ENCODE data around the gene KRT77.
A peak's percentile ranks its signal among the peaks of the same experiment; 100 is the strongest.

The KRT77 gene

GRCh38 chr12:52739963-52740362, 36.6 kb upstream of the KRT77 start:
- H2BK15ac ChIP-seq (ENCODE audit: low read depth, poor library complexity, severe bottlenecking), result no peak overlapping the region
- H3K23ac ChIP-seq (ENCODE audit: low read length in 2 of 2), result no peak overlapping the region
- H3K14ac ChIP-seq (ENCODE audit: low read length in 2 of 2), result no peak overlapping the region
- H3K4me1 ChIP-seq (ENCODE audit: control insufficient read depth, insufficient read depth, low read depth, low read length), result no peaks in the 10 kb centered on the region
- H2BK12ac ChIP-seq (ENCODE audit: low read length in 2 of 2), result no peak overlapping the region
- no peaks in the 10 kb centered on the region for H3K9me3 ChIP-seq (ENCODE audit: control insufficient read depth, low read length)
- no peak overlapping the region for H3K4ac ChIP-seq (ENCODE audit: low read depth in 1 of 2, low read length in 2 of 2)
- H2AFZ ChIP-seq (ENCODE audit: low read depth, low read length), result no peak overlapping the region
- DNase-seq, result no peak
- H3K36me3 ChIP-seq (ENCODE audit: control insufficient read depth in 1 of 2, insufficient read depth in 2 of 2, low read depth in 1 of 2, low read length in 2 of 2), result no peaks in the 10 kb centered on the region
- H2BK5ac ChIP-seq (ENCODE audit: low read depth, low read length, poor library complexity, severe bottlenecking), result no peak overlapping the region
- no peak overlapping the region for H3K27ac ChIP-seq (ENCODE audit: low read length, poor library complexity, severe bottlenecking)
- H4K8ac ChIP-seq (ENCODE audit: low read length), result no peak overlapping the region
- H3K27me3 ChIP-seq (ENCODE audit: control insufficient read depth in 1 of 2, insufficient read depth in 1 of 2, low read length in 2 of 2), result peaks cover 4 to 49% of the 10 kb centered on the region in 2 experiments
- H3K18ac ChIP-seq (ENCODE audit: low read depth in 1 of 2, low read length in 2 of 2), result no peak overlapping the region
- no peak overlapping the region for H3K4me3 ChIP-seq (ENCODE audit: insufficient read depth in 1 of 2, low read depth in 1 of 2, low read length in 2 of 2)
- no peak overlapping the region for H3K9ac ChIP-seq (ENCODE audit: low read length)
- no peak overlapping the region for H2AK5ac ChIP-seq (ENCODE audit: low read length, severe bottlenecking)
- H3K4me2 ChIP-seq (ENCODE audit: low read length, poor library complexity, severe bottlenecking), result no peak overlapping the region
- no peak overlapping the region for H2BK120ac ChIP-seq (ENCODE audit: low read depth, low read length)
- H3K79me1 ChIP-seq (replicated peaks; ENCODE audit: low read length, poor library complexity, severe bottlenecking), result no peaks in the 10 kb centered on the region
- no peak overlapping the region for H4K91ac ChIP-seq (ENCODE audit: low read length)

- H2BK15ac ChIP-seq (ENCODE audit: low read depth, poor library complexity, severe bottlenecking), result no peak overlapping the region
- H4K8ac ChIP-seq (ENCODE audit: low read length), result no peak overlapping the region
- no peak overlapping the region for H3K4me2 ChIP-seq (ENCODE audit: low read length, poor library complexity, severe bottlenecking)
- H3K27ac ChIP-seq (ENCODE audit: low read length, poor library complexity, severe bottlenecking), result no peak overlapping the region
- no peak overlapping the region for H3K4me3 ChIP-seq (ENCODE audit: insufficient read depth in 1 of 2, low read depth in 1 of 2, low read length in 2 of 2)
- no peak overlapping the region for H2AFZ ChIP-seq (ENCODE audit: low read depth, low read length)
- H3K9ac ChIP-seq (ENCODE audit: low read length), result no peak overlapping the region
- no peaks in the 10 kb centered on the region for H3K36me3 ChIP-seq (ENCODE audit: control insufficient read depth in 1 of 2, insufficient read depth in 2 of 2, low read depth in 1 of 2, low read length in 2 of 2)
- DNase-seq, result no peak
- no peaks in the 10 kb centered on the region for H3K79me1 ChIP-seq (replicated peaks; ENCODE audit: low read length, poor library complexity, severe bottlenecking)
- H3K18ac ChIP-seq (ENCODE audit: low read depth in 1 of 2, low read length in 2 of 2), result no peak overlapping the region
- H2BK5ac ChIP-seq (ENCODE audit: low read depth, low read length, poor library complexity, severe bottlenecking), result no peak overlapping the region
- no peak overlapping the region for H2BK120ac ChIP-seq (ENCODE audit: low read depth, low read length)
- peaks cover 4% of the 10 kb centered on the region for H3K9me3 ChIP-seq (ENCODE audit: control insufficient read depth, low read length)
- H2AK5ac ChIP-seq (ENCODE audit: low read length, severe bottlenecking), result no peak overlapping the region
- no peaks in the 10 kb centered on the region for H3K4me1 ChIP-seq (ENCODE audit: control insufficient read depth, insufficient read depth, low read depth, low read length)
- H4K91ac ChIP-seq (ENCODE audit: low read length), result no peak overlapping the region
- no peak overlapping the region for H2BK12ac ChIP-seq (ENCODE audit: low read length in 2 of 2)
- no peak overlapping the region for H3K23ac ChIP-seq (ENCODE audit: low read length in 2 of 2)
- WGBS, result 47% methylated on average over 5 of the region's 5 CpGs
- no peak overlapping the region for H3K4ac ChIP-seq (ENCODE audit: low read depth in 1 of 2, low read length in 2 of 2)
- peaks cover 13 to 54% of the 10 kb centered on the region in 2 experiments for H3K27me3 ChIP-seq (ENCODE audit: control insufficient read depth in 1 of 2, insufficient read depth in 1 of 2, low read length in 2 of 2)
- no peak overlapping the region for H3K14ac ChIP-seq (ENCODE audit: low read length in 2 of 2)
Observed at GRCh38 chr12:52735816-52736632, 32.7 kb upstream of the KRT77 start.

GRCh38 chr12:52735106-52735505, 31.8 kb upstream of the KRT77 start:
- Histone ChIP-seq H4K91ac (ENCODE audit: low read length) (no peak overlapping the region), H3K9me3 (ENCODE audit: control insufficient read depth, low read length) (peaks cover 4% of the 10 kb centered on the region), H2BK15ac (ENCODE audit: low read depth, poor library complexity, severe bottlenecking) (no peak overlapping the region), H3K4me2 (ENCODE audit: low read length, poor library complexity, severe bottlenecking) (no peak overlapping the region), H3K27me3 (ENCODE audit: control insufficient read depth in 1 of 2, insufficient read depth in 1 of 2, low read length in 2 of 2) (peaks cover 16 to 58% of the 10 kb centered on the region in 2 experiments), H2AFZ (ENCODE audit: low read depth, low read length) (peak overlapping the region; percentile 8), H4K8ac (ENCODE audit: low read length) (no peak overlapping the region), H3K18ac (ENCODE audit: low read depth in 1 of 2, low read length in 2 of 2) (no peak overlapping the region), H3K36me3 (ENCODE audit: control insufficient read depth in 1 of 2, insufficient read depth in 2 of 2, low read depth in 1 of 2, low read length in 2 of 2) (no peaks in the 10 kb centered on the region), H3K4me3 (ENCODE audit: insufficient read depth in 1 of 2, low read depth in 1 of 2, low read length in 2 of 2) (no peak overlapping the region), H3K9ac (ENCODE audit: low read length) (no peak overlapping the region), H2BK5ac (ENCODE audit: low read depth, low read length, poor library complexity, severe bottlenecking) (no peak overlapping the region), H3K4me1 (ENCODE audit: control insufficient read depth, insufficient read depth, low read depth, low read length) (no peaks in the 10 kb centered on the region), H2AK5ac (ENCODE audit: low read length, severe bottlenecking) (no peak overlapping the region), H3K79me1 (replicated peaks; ENCODE audit: low read length, poor library complexity, severe bottlenecking) (no peaks in the 10 kb centered on the region), H3K4ac (ENCODE audit: low read depth in 1 of 2, low read length in 2 of 2) (no peak overlapping the region), H2BK12ac (ENCODE audit: low read length in 2 of 2) (no peak overlapping the region), H2BK120ac (ENCODE audit: low read depth, low read length) (no peak overlapping the region), H3K27ac (ENCODE audit: low read length, poor library complexity, severe bottlenecking) (no peak overlapping the region), H3K23ac (ENCODE audit: low read length in 2 of 2) (no peak overlapping the region), H3K14ac (ENCODE audit: low read length in 2 of 2) (no peak overlapping the region)
- no peak for DNase-seq
- 74% methylated on average over 8 of the region's 8 CpGs for WGBS

- Histone ChIP-seq H3K79me1 (replicated peaks; ENCODE audit: low read length, poor library complexity, severe bottlenecking) (no peaks in the 10 kb centered on the region), H2AFZ (ENCODE audit: low read depth, low read length) (no peak overlapping the region), H4K8ac (ENCODE audit: low read length) (no peak overlapping the region), H3K27me3 (ENCODE audit: control insufficient read depth in 1 of 2, insufficient read depth in 1 of 2, low read length in 2 of 2) (peaks cover 30 to 86% of the 10 kb centered on the region in 2 experiments), H3K18ac (ENCODE audit: low read depth in 1 of 2, low read length in 2 of 2) (no peak overlapping the region), H4K91ac (ENCODE audit: low read length) (no peak overlapping the region), H3K4me3 (ENCODE audit: insufficient read depth in 1 of 2, low read depth in 1 of 2, low read length in 2 of 2) (no peak overlapping the region), H2BK12ac (ENCODE audit: low read length in 2 of 2) (no peak overlapping the region), H3K27ac (ENCODE audit: low read length, poor library complexity, severe bottlenecking) (no peak overlapping the region), H3K23ac (ENCODE audit: low read length in 2 of 2) (no peak overlapping the region), H2BK15ac (ENCODE audit: low read depth, poor library complexity, severe bottlenecking) (no peak overlapping the region), H3K4me2 (ENCODE audit: low read length, poor library complexity, severe bottlenecking) (no peak overlapping the region), H2BK5ac (ENCODE audit: low read depth, low read length, poor library complexity, severe bottlenecking) (no peak overlapping the region), H3K4me1 (ENCODE audit: control insufficient read depth, insufficient read depth, low read depth, low read length) (no peaks in the 10 kb centered on the region), H2AK5ac (ENCODE audit: low read length, severe bottlenecking) (no peak overlapping the region), H3K14ac (ENCODE audit: low read length in 2 of 2) (no peak overlapping the region), H3K9me3 (ENCODE audit: control insufficient read depth, low read length) (peaks cover 4% of the 10 kb centered on the region), H3K9ac (ENCODE audit: low read length) (no peak overlapping the region), H3K36me3 (ENCODE audit: control insufficient read depth in 1 of 2, insufficient read depth in 2 of 2, low read depth in 1 of 2, low read length in 2 of 2) (no peaks in the 10 kb centered on the region), H3K4ac (ENCODE audit: low read depth in 1 of 2, low read length in 2 of 2) (no peak overlapping the region), H2BK120ac (ENCODE audit: low read depth, low read length) (no peak overlapping the region)
- DNase-seq, result no peak
- WGBS, result 65% methylated on average over 2 of the region's 2 CpGs
Observed at GRCh38 chr12:52730793-52731192, 27.5 kb upstream of the KRT77 start.

Measured in mesenchymal stem cell (in vitro differentiated cells and primary cell).